Measurements from ENCODE around the gene KCTD6. TPM values are rescaled to one million over a fixed set of nuclear protein-coding genes. Genes with fewer than 3 reads are reported as not detected.

KCTD6 gene
- total RNA-seq (2021; ENCODE audit: unreplicated experiment) (12.0 TPM), Bru-seq, nascent RNA (percentile 81 among the genes with signal in this experiment), BruChase-seq, experiment 1, labeled RNA remaining after a 6-hour chase (percentile 74 among the genes with signal in this experiment), BruChase-seq, experiment 2, labeled RNA remaining after a 2-hour chase (percentile 86 among the genes with signal in this experiment)
- polyA plus RNA-seq (2012), result 5.3 and 6.6 TPM in 2 replicates
- long read RNA-seq, transcript KCTD6-202 (3 exons, 1,533 nt), result major isoform, 19 of 27 reads
- long read RNA-seq, partial matches to known transcripts, result 0 of 27 reads
- long read RNA-seq, other reads (novel, unspliced or antisense), result 4 of 27 reads

- Histone ChIP-seq H3K79me2 (ENCODE audit: insufficient read depth, low read length) (peaks cover 45% of the 10 kb centered on the region), H3K27ac (ENCODE audit: low read depth, low read length) (peak within 1 kb of the TSS; percentile 65), H4K20me1 (ENCODE audit: insufficient read depth) (no peaks in the 10 kb centered on the region), H3K27me3 (ENCODE audit: insufficient read depth, low read length) (no peaks in the 10 kb centered on the region), H3K9me3 (ENCODE audit: control insufficient read depth in 1 of 2, insufficient read depth in 1 of 2, low read depth in 1 of 2, low read length in 2 of 2) (no peaks in the 10 kb centered on the region), H3K4me2 (ENCODE audit: low read length) (peak within 1 kb of the TSS; percentile 85), H3K36me3 (ENCODE audit: control insufficient read depth in 1 of 2, insufficient read depth in 2 of 2, low read length in 2 of 2) (no peaks in the 10 kb centered on the region), H2AFZ (ENCODE audit: low read depth, low read length, poor library complexity, severe bottlenecking) (peak within 1 kb of the TSS; percentile 96), H3K9me2 (ENCODE audit: insufficient read depth) (no peaks in the 10 kb centered on the region), H3K4me1 (ENCODE audit: control insufficient read depth in 1 of 2, insufficient read depth in 2 of 2, low read length in 2 of 2) (peaks cover 19 to 38% of the 10 kb centered on the region in 2 experiments), H3K9ac (ENCODE audit: low read length) (peak within 1 kb of the TSS; percentile 68), H3K4me3 (replicated peaks in 1 of 2; ENCODE audit: low read depth in 1 of 2, low read length in 2 of 2) (peak within 1 kb of the TSS; percentile 77 to 85)
- peak; percentile 85 for DNase-seq (ENCODE audit: low read depth, low spot score)
- intact Hi-C loops (cut with micrococcal nuclease), result loop anchor here (1.0 to 2.0 kb wide), 2 partner anchors 35 to 159 kb away; partner anchors contain the start of gene PXK
- ChIA-PET POLR2A (interaction anchor here (0.8 to 1.1 kb wide), 2 partner anchors 35 to 186 kb away, joined by 3 read pairs; partner anchors contain the start of genes HTD2 and RPP14), RAD21 (ENCODE audit: low non-redundant PET in 1 of 2, low total read pairs in 2 of 2, uncharacterized antibody in 2 of 2, unreplicated experiment in 2 of 2) (interaction anchor here (0.5 to 1.2 kb wide), 4 partner anchors 20 to 124 kb away, joined by 3 to 7 read pairs (median 3); no protein-coding TSS in a partner anchor), CTCF (interaction anchor here (0.6 to 2.1 kb wide), 13 partner anchors 9 to 304 kb away, joined by 3 to 12 read pairs (median 4); partner anchors contain the start of genes HTD2, PXK and RPP14)
- no TSS peak for BruUV-seq (replicated peaks)
- peak; percentile 94 for ATAC-seq
- peak; percentile 69 for TF ChIP-seq RAD21 (IDR thresholded peaks at IDR 0.05; ENCODE audit: low read depth)
- TF ChIP-seq SP1 (IDR thresholded peaks at IDR 0.05; ENCODE audit: low read depth), result no peak; the same call in 1 of the 2 replicates
- no peak for TF ChIP-seq CEBPB (IDR thresholded peaks at IDR 0.05; ENCODE audit: low read depth)
- no peak for TF ChIP-seq ELF1 (IDR thresholded peaks at IDR 0.05; ENCODE audit: borderline replicate concordance, low read depth)
- TF ChIP-seq EGR1 (IDR thresholded peaks at IDR 0.05; ENCODE audit: low read depth), result no peak
- no peak for TF ChIP-seq REST (IDR thresholded peaks at IDR 0.05; ENCODE audit: low read depth)
- TF ChIP-seq MAX (IDR thresholded peaks at IDR 0.05), result peak; percentile 52; the same call in 1 of the 2 replicates
- peak; percentile 47 to 68 (median 66); a peak in 5 of 6 replicates for TF ChIP-seq CTCF (IDR thresholded peaks at IDR 0.05 in 2 of 3, conservative IDR thresholded peaks at IDR 0.05 in 1 of 3; ENCODE audit: borderline replicate concordance in 1 of 3, insufficient read depth in 1 of 3, low read depth in 2 of 3, low read length in 2 of 3)
- no peak for TF ChIP-seq FOSL1 (IDR thresholded peaks at IDR 0.05; ENCODE audit: low read depth)
- TF ChIP-seq JUND (IDR thresholded peaks at IDR 0.05), result no peak
- TF ChIP-seq SIN3A (IDR thresholded peaks at IDR 0.05; ENCODE audit: low read depth), result no peak
- peak; percentile 74; the same call in 1 of the 2 replicates for TF ChIP-seq ZFX (IDR thresholded peaks at IDR 0.05)
- no peak for TF ChIP-seq TCF7L2 (IDR thresholded peaks at IDR 0.05; ENCODE audit: borderline replicate concordance, extremely low read depth, insufficient read depth, insufficient read length)
- no peak for TF ChIP-seq ZBTB33 (IDR thresholded peaks at IDR 0.05; ENCODE audit: extremely low read depth, insufficient replicate concordance, low read length)
- TF ChIP-seq ATF3 (IDR thresholded peaks at IDR 0.05), result no peak
Observed at GRCh38 chr3:58491506-58492402, at the start of gene KCTD6. Gene KCTD6 (plus strand): TSS chr3:58492096. CDS start chr3:58498756, 6,660 bp downstream.
